GM21737 (cell line): Measurements from ENCODE around the gene SLC9A9.

Experiments
- ATAC-seq: cut with Tn5 transposase; IDR thresholded peaks from one replicate; pipeline ENCODE4 v1.9.1; 2021; ENCODE audit warnings: mild to moderate bottlenecking, moderate library complexity; ENCODE audit not compliant: unreplicated experiment

Gene SLC9A9

GRCh38 chr3:143429628-143430514, 418.4 kb downstream of the SLC9A9 start:
- no peak for ATAC-seq

DNA sequence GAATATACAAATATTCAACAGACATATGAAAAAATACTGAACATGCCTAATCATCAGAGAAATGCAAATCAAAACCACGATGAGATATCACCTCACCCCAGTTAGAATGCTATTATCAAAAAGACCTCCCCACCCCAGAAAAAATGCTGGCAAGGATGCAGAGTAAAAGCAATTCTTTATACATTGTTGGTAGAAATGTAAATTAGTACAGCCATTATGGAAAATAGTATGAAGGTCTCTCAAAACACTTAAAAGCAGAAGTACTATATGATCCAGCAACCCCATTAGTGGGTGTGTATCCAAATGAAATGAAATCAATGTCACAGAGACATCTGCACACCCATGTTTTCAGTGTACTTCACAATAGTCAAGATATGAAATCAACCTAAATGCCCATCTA, 420.0 kb downstream of the SLC9A9 start:
- no peak for ATAC-seq

DNA sequence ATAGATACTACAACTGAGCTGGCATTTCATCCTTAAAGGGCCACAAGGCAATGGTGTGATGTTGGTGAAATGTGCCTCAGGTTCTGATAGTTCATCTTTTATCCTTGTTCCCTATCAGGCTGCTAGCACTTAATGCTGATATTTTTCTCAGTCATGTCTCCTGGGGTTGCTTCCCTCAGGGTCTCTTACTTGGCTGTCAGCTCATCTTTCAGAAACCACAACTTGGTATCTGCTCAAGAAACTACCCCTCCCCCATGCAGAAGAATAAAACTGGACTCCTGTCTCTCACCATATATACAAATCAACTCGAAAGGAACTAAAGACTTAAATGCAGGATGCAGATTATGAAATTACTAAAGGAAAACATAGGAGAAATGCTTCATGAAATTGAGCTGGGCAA, 420.6 kb downstream of the SLC9A9 start:
- ATAC-seq = no peak

- no peak for ATAC-seq
These were observed 423.4 kb downstream of the SLC9A9 start for GRCh38 chr3:143424874-143425273.

GRCh38 chr3:143421556-143421955, 426.7 kb downstream of the SLC9A9 start:
- ATAC-seq = no peak

- ATAC-seq = no peak
These were observed 428.7 kb downstream of the SLC9A9 start for GRCh38 chr3:143419611-143420010.

GRCh38 chr3:143418391-143418790, 429.9 kb downstream of the SLC9A9 start:
- ATAC-seq = no peak

- no peak for ATAC-seq
These were observed 432.0 kb downstream of the SLC9A9 start for GRCh38 chr3:143416229-143416628.

- ATAC-seq = no peak
These were observed 433.6 kb downstream of the SLC9A9 start for GRCh38 chr3:143414571-143415253.

GRCh38 chr3:143413372-143413771, 434.9 kb downstream of the SLC9A9 start:
- no peak for ATAC-seq

DNA sequence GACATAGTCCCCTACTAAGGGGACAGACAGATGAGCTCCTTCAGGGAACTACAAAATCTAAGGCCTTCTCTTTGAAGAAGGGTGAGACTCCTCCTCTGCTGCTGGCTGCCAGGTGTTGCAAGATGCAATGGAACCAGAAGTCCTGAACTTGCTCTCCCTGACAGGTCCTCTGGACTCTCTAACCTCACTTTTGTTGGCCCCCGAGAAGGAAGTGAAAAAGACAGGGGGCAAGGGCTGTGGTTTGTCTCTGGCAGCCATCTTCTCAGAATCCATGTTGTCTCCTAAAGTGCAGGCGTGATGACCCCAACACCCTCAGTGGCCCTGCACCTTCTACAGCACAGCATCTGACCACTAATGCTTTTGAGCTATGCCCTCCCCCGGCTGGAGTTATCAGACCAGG, 436.2 kb downstream of the SLC9A9 start:
- no peak for ATAC-seq

DNA sequence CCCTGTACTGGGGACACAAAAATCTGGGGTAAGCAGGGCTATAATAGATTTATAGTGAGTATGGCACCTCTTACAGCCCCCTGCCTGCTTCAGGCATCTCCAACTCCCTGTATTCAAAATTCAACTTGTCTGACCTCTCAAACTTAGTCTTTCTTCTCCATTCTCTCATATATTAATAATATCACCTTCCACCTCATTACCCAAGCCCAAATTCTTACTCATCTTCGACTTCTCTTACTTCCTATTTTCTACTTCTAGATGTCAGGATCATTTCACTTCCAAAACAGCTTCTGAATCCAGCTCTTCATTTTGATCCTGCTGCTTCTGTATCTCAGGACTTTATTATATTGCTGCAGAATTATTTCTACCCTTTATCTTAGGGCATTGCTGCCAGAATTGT, 438.0 kb downstream of the SLC9A9 start:
- no peak for ATAC-seq

- no peak for ATAC-seq
These were observed 439.5 kb downstream of the SLC9A9 start for GRCh38 chr3:143408771-143409170.

GRCh38 chr3:143402602-143403001, 445.7 kb downstream of the SLC9A9 start:
- ATAC-seq = no peak

DNA sequence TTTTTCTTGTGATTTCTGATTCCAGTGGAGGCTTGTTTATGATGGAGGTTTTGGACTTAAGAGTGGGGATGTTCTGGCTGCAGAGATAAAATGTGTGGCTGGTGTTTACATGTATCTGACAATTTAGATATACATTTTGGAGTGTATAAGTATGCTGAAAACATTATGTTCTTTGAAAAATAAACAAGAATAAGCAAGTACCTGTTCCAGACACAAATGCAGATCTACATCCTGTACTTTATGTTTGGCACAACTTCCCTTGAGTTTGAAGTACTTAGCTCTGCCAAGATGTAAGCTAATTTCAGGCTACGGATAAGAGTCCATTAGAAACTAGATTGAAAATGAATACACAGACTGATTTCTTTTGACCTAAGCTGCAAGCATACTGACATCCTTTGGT, 451.5 kb downstream of the SLC9A9 start:
- ATAC-seq = no peak

GRCh38 chr3:143389388-143389787, 458.9 kb downstream of the SLC9A9 start:
- ATAC-seq = no peak

- no peak for ATAC-seq
These were observed 460.8 kb downstream of the SLC9A9 start for GRCh38 chr3:143387425-143387824.

- ATAC-seq = no peak
These were observed 464.2 kb downstream of the SLC9A9 start for GRCh38 chr3:143384076-143384475.

DNA sequence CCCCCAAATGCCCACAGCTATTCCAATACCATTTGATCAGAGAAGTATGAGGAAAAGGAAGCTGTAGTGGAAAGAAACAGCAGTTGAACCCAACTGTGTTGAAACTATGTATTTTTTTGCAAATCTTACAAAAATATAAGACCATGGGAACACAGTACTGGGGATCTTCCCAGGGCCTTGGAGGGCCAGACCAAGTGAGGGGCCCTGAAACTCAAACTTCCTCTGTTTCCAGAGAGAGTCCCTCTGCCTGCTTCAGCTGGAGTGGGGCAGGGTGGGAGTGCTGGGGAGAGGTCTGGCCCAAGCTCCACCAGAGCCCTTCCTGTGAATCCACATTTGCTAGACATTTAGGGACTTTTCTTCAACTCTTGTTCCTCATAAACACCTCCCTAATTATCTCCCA, 464.8 kb downstream of the SLC9A9 start:
- ATAC-seq = no peak

GRCh38 chr3:143382816-143383215, 465.5 kb downstream of the SLC9A9 start:
- no peak for ATAC-seq

DNA sequence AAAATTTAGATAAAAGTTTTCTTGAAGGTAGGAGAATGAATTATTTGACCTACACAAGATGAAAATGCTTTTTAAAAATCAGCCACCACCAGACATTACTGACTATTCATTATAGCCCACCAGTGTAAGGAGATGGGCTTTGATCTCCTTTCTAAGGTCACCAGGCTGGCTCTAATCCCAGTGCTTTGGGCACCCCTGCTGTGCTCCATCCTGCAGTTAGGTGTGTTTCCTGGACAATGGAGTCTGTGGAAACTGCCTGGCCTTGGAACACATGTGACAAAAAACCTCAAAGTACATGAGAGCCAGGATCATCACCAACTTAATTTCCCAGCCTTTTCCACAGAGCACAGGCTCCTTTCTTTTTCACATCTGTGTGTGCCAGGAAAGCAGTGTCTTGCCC, 467.8 kb downstream of the SLC9A9 start:
- no peak for ATAC-seq

- no peak for ATAC-seq
These were observed 472.6 kb downstream of the SLC9A9 start for GRCh38 chr3:143375698-143376097.
